Measurements from ENCODE around the gene MED26.

MED26 gene

GRCh38 chr19:16649734-16650133, 21.7 kb upstream of the MED26 start:
- no peak for DNase-seq

GRCh38 chr19:16645140-16645539, 17.1 kb upstream of the MED26 start:
- DNase-seq = no peak

- DNase-seq = no peak
These were observed 13.7 kb upstream of the MED26 start for GRCh38 chr19:16641695-16642094.

GRCh38 chr19:16640951-16641350, 12.9 kb upstream of the MED26 start:
- DNase-seq = no peak

- DNase-seq = no peak
These were observed 10.7 kb upstream of the MED26 start for GRCh38 chr19:16638666-16639065.

- no peak for DNase-seq
These were observed 9.5 kb upstream of the MED26 start for GRCh38 chr19:16637535-16637934.

GRCh38 chr19:16631465-16631864, 3.5 kb upstream of the MED26 start:
- DNase-seq = no peak

- DNase-seq = peak; percentile 8
These were observed 1.1 kb upstream of the MED26 start for GRCh38 chr19:16628984-16629691.

GRCh38 chr19:16627928-16628182, 149 bp downstream of the MED26 start:
- no peak for DNase-seq

GRCh38 chr19:16627193-16627927, 644 bp downstream of the MED26 start:
- DNase-seq = peak; percentile 15

- DNase-seq = peak; percentile 19
These were observed 1.2 kb downstream of the MED26 start for GRCh38 chr19:16626796-16627192.

GRCh38 chr19:16625163-16625958, 2.6 kb downstream of the MED26 start:
- no peak for DNase-seq

GRCh38 chr19:16624236-16624635, 3.8 kb downstream of the MED26 start:
- no peak for DNase-seq

GRCh38 chr19:16623576-16623975, 4.4 kb downstream of the MED26 start:
- no peak for DNase-seq

GRCh38 chr19:16623066-16623465, 4.9 kb downstream of the MED26 start:
- DNase-seq = no peak

- DNase-seq = no peak
These were observed 6.7 kb downstream of the MED26 start for GRCh38 chr19:16621165-16621800.

- no peak for DNase-seq
These were observed 7.4 kb downstream of the MED26 start for GRCh38 chr19:16620584-16620983.

GRCh38 chr19:16620018-16620417, 8.0 kb downstream of the MED26 start:
- DNase-seq = no peak

GRCh38 chr19:16619457-16619856, 8.5 kb downstream of the MED26 start:
- DNase-seq = no peak

- DNase-seq = no peak
These were observed 9.8 kb downstream of the MED26 start for GRCh38 chr19:16618248-16618647.

- DNase-seq = no peak
These were observed 12.2 kb downstream of the MED26 start for GRCh38 chr19:16615808-16616207.

- no peak for DNase-seq
These were observed 13.1 kb downstream of the MED26 start for GRCh38 chr19:16614941-16615340.

GRCh38 chr19:16613841-16614240, 14.2 kb downstream of the MED26 start:
- DNase-seq = no peak

GRCh38 chr19:16612636-16613035, 15.4 kb downstream of the MED26 start:
- DNase-seq = no peak
